Caco-2 (cell line): ENCODE data around the gene SLIT3. TPM values are rescaled to one million over a fixed set of nuclear protein-coding genes. Genes with fewer than 3 reads are reported as not detected.

Source experiments
- BruUV-seq: library from RNA; stranded (reverse); fragments of 400-500 nt; replicated peaks from 2 replicates; lab custom pipeline; 2021; lab: Mats Ljungman, UMichigan
- CTCF ChIA-PET: fragments of 300-600 bp; sonication (Branson Sonifier 250); formaldehyde crosslinking; loops from one replicate; lab custom pipeline; 2022; ENCODE audit warnings: antibody characterized with exemption; lab: Charles Lee
- POLR2A ChIA-PET: fragments of 300-600 bp; sonication (Branson Sonifier 250); formaldehyde crosslinking; loops from one replicate; lab custom pipeline; 2022; ENCODE audit warnings: antibody characterized with exemption; lab: Charles Lee
- DNase-seq, 2 experiments: peaks; one replicate each; pipeline versions ENCODE4 v3.0.0 to v3.0.0-alpha.2; 2020 to 2022
- H3K27me3 ChIP-seq: replicated peaks from 2 replicates; pipeline ENCODE4 v1.6.0; 2011; ENCODE audit warnings: low read length; ENCODE audit not compliant: control insufficient read depth, insufficient read depth
- H3K36me3 ChIP-seq: 2 replicates; pipeline ENCODE4 v1.5.1; 2011; ENCODE audit warnings: low read length; ENCODE audit not compliant: control insufficient read depth, insufficient read depth
- H3K4me1 ChIP-seq: fragments of 250-450 bp; sonication (Bioruptor Pico); 2 replicates; pipeline ENCODE4 v1.5.1; 2020; ENCODE audit warnings: mild to moderate bottlenecking
- H3K4me3 ChIP-seq: 2 replicates; pipeline ENCODE4 v1.5.1; 2011; ENCODE audit warnings: low read depth, mild to moderate bottlenecking, control low read depth, low read length
- H3K9me3 ChIP-seq: fragments of 250-450 bp; sonication (Bioruptor Pico); 2 replicates; pipeline ENCODE4 v1.5.1; 2020; ENCODE audit warnings: mild to moderate bottlenecking, moderate library complexity
- H3K27ac Mint-ChIP-seq: one replicate; pipeline ENCODE4 v1.8.0; 2022; ENCODE audit warnings: mixed read lengths; ENCODE audit not compliant: unreplicated experiment
- H3K27me3 Mint-ChIP-seq: one replicate; pipeline ENCODE4 v1.8.0; 2022; ENCODE audit warnings: mixed read lengths; ENCODE audit not compliant: insufficient read depth, unreplicated experiment
- H3K36me3 Mint-ChIP-seq: one replicate; pipeline ENCODE4 v1.8.0; 2022; ENCODE audit warnings: mild to moderate bottlenecking, mixed read lengths; ENCODE audit not compliant: insufficient read depth, unreplicated experiment
- H3K4me1 Mint-ChIP-seq: one replicate; pipeline ENCODE4 v1.8.0; 2022; ENCODE audit warnings: low read depth, mixed read lengths; ENCODE audit not compliant: unreplicated experiment
- H3K4me3 Mint-ChIP-seq: one replicate; pipeline ENCODE4 v1.8.0; 2022; ENCODE audit warnings: mild to moderate bottlenecking, moderate library complexity, mixed read lengths; ENCODE audit not compliant: unreplicated experiment
- H3K9me3 Mint-ChIP-seq: one replicate; pipeline ENCODE4 v1.8.0; 2022; ENCODE audit warnings: mixed read lengths; ENCODE audit not compliant: unreplicated experiment
- CTCF ChIP-seq, 2 experiments: fragments of 200-600 bp in 1 of 2; IDR thresholded peaks; 1 replicate in 1 of 2; 2 replicates in 1 of 2; pipeline versions ENCODE4 v1.5.1 to v1.8.0; 2011 to 2022; ENCODE audit warnings: antibody characterized with exemption in 1 of 2, control low read depth in 1 of 2, inconsistent platforms in 1 of 2, low read depth in 1 of 2, low read length in 1 of 2, mild to moderate bottlenecking in 1 of 2, moderate library complexity in 1 of 2; ENCODE audit not compliant: insufficient read depth in 1 of 2, severe bottlenecking in 1 of 2, unreplicated experiment in 1 of 2
- intact Hi-C: fragments of 100-400 bp; cut with micrococcal nuclease; formaldehyde crosslinking; loops from one replicate; pipeline ENCODE4 v1.10.0; 2022; ENCODE audit not compliant: unreplicated experiment
- total RNA-seq: library from RNA; stranded (reverse); gene quantifications from 2 replicates; pipeline ENCODE4 v1.2.3, GENCODE V29; 2022

SLIT3 gene
- total RNA-seq, 1 experiment from 2014 or later, result 2.1 TPM

GRCh38 chr5:168689260-168689659 lies 611.7 kb downstream of the SLIT3 start:
- H3K4me3 Mint-ChIP-seq, result no peak overlapping the region
- H3K27me3 Mint-ChIP-seq, result no peaks in the 10 kb centered on the region
- intact Hi-C loops, result no loop called here
- no peak for DNase-seq
- no peak for TF ChIP-seq CTCF (IDR thresholded peaks at IDR 0.05; ENCODE audit: insufficient read depth in 1 of 2, low read depth in 1 of 2, low read length in 1 of 2, severe bottlenecking in 1 of 2, unreplicated experiment in 1 of 2)
- no peak overlapping the region for H3K4me3 ChIP-seq
- H3K36me3 Mint-ChIP-seq, result peaks cover 8% of the 10 kb centered on the region
- CTCF ChIA-PET, result no interaction called here
- H3K36me3 ChIP-seq, result no peaks in the 10 kb centered on the region
- no peak overlapping the region for H3K27ac Mint-ChIP-seq
- H3K9me3 ChIP-seq, result no peaks in the 10 kb centered on the region
- H3K4me1 ChIP-seq, result peaks cover 39% of the 10 kb centered on the region
- POLR2A ChIA-PET, result no interaction called here
- no peaks in the 10 kb centered on the region for H3K27me3 ChIP-seq
- peaks cover 43% of the 10 kb centered on the region for H3K4me1 Mint-ChIP-seq
- no TSS peak for BruUV-seq
- no peaks in the 10 kb centered on the region for H3K9me3 Mint-ChIP-seq

DNA sequence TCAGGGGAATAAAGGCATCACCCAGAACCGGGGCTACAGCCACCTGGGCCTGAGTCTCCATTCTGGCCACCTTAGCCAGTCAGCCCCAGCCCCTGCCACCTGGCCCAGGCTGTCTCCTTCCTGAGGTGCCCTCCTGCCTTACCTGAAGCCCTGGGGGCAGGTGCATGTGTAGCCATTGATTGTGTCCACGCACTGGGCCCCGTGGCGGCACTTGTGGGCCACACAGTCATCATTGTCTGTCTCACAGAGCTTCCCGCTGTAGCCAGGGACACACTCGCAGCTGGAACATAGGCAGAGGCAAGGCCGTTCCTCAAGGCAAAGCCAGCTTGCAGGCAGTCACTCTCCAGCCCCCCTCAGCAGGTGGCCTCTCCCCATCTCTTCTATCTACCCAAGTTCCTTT lies 614.1 kb downstream of the SLIT3 start:
- Histone ChIP-seq H3K9me3 (no peaks in the 10 kb centered on the region), H3K36me3 (no peaks in the 10 kb centered on the region), H3K4me3 (no peak overlapping the region), H3K4me1 (peaks cover 21% of the 10 kb centered on the region), H3K27me3 (no peaks in the 10 kb centered on the region)
- no peaks in the 10 kb centered on the region for H3K9me3 Mint-ChIP-seq
- H3K27me3 Mint-ChIP-seq, result no peaks in the 10 kb centered on the region
- no peaks in the 10 kb centered on the region for H3K36me3 Mint-ChIP-seq
- BruUV-seq, result no TSS peak
- DNase-seq, result no peak
- H3K4me1 Mint-ChIP-seq, result peaks cover 31% of the 10 kb centered on the region
- no peak for TF ChIP-seq CTCF (IDR thresholded peaks at IDR 0.05; ENCODE audit: insufficient read depth in 1 of 2, low read depth in 1 of 2, low read length in 1 of 2, severe bottlenecking in 1 of 2, unreplicated experiment in 1 of 2)
- H3K4me3 Mint-ChIP-seq, result no peak overlapping the region
- CTCF ChIA-PET, result no interaction called here
- POLR2A ChIA-PET, result no interaction called here
- intact Hi-C loops, result no loop called here
- no peak overlapping the region for H3K27ac Mint-ChIP-seq

- ChIA-PET CTCF (no interaction called here), POLR2A (no interaction called here)
- Mint-ChIP-seq H3K36me3 (no peaks in the 10 kb centered on the region), H3K4me1 (peaks cover 34% of the 10 kb centered on the region), H3K27ac (no peak overlapping the region), H3K4me3 (no peak overlapping the region), H3K27me3 (no peaks in the 10 kb centered on the region), H3K9me3 (no peaks in the 10 kb centered on the region)
- no TSS peak for BruUV-seq
- TF ChIP-seq CTCF (IDR thresholded peaks at IDR 0.05; ENCODE audit: insufficient read depth in 1 of 2, low read depth in 1 of 2, low read length in 1 of 2, severe bottlenecking in 1 of 2, unreplicated experiment in 1 of 2), result no peak
- intact Hi-C loops, result no loop called here
- no peak overlapping the region for H3K4me3 ChIP-seq
- DNase-seq, result no peak
- H3K27me3 ChIP-seq, result no peaks in the 10 kb centered on the region
- peaks cover 13% of the 10 kb centered on the region; the same call in 1 of the 2 replicates for H3K4me1 ChIP-seq
- H3K36me3 ChIP-seq, result no peaks in the 10 kb centered on the region
- no peaks in the 10 kb centered on the region for H3K9me3 ChIP-seq
Observed at GRCh38 chr5:168685566-168685965, 615.4 kb downstream of the SLIT3 start.
